DMS114 treated with DMSO at 0.1 percent for 48 hours (cell line): ENCODE data around the gene PDGFRB.
"Not testable (repeated sequence)": the region's sequence is repeated elsewhere in the genome, so short reads cannot be mapped to it uniquely, and the experiment has no call there.

Source experiments
- DNase-seq: peaks from one replicate; lab custom pipeline; 2025; ENCODE audit not compliant: unreplicated experiment; lab: John Stamatoyannopoulos, UW

Gene PDGFRB

DNA sequence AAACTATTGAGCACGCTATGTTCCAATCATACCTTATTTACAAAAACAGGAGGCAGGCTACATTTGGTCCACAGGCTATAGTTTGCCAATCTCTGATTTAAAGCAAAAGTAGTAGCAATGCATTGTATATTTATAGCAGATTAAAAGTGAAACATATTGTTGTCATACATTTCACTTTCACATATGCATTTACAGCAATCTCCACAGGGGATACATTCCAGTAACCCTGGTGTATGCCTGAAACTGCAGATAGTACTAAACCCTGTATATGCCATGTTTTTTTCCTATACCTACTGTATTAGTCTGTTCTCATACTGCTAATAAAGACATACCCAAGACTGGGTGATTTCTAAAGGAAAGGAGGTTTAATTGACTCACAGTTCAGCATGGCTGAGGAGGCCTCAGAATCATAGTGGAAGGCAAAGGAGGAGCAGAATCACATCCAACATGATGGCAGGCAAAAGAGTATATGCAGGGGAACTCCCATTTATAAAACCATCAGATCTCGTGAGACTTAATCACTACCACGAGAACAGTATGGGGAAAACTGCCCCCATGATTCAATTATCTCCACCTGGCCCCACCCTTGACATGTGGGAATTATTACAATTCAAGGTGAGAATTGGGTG lies 63.4 kb downstream of the PDGFRB start:
- no peak for DNase-seq

DNA sequence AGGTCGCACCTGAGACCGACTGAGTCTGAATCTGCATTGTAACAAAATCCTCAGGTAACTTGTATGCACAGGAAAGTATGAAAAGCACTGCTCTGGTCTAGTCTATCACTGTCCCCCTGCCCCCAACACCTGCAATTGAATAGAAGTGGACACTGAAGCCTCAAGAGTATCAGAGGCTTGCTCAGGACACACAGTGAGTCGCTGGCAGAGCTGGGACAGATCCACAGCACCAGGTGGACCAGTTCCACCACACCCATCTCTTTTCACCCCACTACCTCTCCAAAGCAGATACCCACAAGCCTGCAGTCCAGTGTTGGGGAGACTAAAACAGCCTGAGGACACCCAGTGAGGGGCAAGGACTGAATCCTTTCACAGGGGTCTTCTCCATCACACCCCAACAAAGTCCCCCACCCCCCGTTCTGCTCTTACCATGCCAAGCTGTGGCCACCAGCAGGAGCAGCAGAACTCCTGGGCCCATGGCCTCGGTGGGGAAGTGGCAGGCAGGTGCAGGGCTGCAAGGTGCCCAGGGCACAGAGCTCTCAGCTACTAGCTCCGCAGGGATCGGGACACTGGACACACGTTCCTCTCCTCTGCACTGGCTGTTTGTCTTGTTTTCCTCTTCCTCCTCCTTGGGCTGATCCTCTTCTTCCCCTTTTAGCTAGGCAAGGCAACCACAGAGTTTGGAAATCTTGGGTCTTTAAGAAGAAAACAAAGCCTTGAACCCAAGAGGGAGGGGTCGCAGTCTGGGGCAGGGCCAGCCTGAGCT lies 69.5 kb downstream of the PDGFRB start, which contains the start of gene CSF1R:
CSF1R (minus strand) TSS at position 605 of the 766 bp plus-strand sequence; CDS start at position 478, 127 bp downstream.
- no peak for DNase-seq

DNA sequence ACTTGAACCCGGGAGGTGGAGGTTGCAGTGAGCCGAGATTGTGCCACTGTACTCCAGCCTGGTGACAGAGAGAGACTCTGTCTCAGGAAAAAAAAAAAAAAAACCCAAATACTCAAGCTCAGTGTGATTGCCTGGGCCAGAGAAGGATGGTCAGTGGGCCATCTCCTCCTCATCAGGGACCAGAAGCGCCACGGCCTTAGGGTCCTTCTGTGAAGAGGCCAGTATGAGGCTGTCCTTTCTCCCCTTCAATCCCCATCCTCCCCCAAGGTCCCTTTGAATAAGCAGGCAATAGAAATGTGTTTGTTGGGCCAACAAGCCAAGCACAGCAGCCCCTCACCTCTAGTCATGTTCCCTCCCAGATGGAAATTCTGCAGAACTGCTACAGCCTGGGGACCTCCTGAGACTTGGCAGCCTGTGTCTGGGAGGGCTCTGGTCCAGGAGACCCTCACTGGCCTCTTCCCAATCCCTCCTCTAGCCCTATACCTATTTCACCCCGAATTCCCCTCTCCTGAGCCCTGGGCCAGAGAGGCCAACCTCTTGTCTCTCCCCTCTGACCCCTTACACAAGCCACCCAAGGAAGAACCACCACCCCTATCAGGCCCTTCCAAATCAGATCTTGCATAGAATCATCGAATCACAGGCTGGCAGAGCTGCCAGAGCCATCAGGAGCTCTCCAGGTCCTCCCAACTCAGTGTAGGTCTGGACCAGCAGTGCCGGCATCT lies 70.3 kb downstream of the PDGFRB start:
- no peak for DNase-seq

DNA sequence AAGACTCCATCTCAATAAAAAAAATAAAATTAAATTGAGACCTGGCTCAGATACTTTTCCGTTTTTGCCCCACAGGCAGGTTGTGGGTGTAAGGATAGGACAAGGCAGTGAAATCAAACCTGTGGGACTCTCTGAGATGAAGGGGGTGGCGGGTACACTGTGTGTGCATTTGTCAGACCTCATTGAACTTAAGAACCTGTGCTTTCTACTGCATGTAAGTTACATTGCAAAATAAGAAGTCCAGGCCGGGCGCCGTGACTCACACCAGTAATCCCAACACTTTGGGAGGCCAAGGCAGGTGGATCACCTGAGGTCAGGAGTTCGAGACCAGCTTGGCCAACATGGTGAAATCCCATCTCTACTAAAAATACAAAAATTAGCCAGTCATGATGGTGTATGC lies 70.9 kb downstream of the PDGFRB start:
- DNase-seq = not testable (repeated sequence)

DNA sequence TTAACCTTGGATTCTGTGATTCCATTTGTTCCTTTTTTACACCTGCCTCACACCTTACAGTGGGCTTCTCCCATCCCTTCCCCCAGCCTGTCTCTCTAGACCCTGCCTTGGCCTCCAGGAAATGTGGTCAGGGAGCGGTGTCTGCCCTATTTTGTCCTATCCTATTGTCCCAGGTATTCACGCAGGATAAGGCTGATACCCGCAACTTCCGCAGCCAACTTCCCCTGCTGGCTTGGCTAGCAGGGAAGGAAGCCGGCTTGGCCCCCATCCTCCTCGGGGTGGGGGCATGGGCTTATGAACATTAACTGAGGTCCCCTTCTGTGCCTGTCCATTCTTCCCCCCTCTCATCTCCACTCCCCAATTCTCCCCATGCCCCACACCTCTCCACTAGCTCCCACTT lies 72.8 kb downstream of the PDGFRB start:
- DNase-seq = no peak

DNA sequence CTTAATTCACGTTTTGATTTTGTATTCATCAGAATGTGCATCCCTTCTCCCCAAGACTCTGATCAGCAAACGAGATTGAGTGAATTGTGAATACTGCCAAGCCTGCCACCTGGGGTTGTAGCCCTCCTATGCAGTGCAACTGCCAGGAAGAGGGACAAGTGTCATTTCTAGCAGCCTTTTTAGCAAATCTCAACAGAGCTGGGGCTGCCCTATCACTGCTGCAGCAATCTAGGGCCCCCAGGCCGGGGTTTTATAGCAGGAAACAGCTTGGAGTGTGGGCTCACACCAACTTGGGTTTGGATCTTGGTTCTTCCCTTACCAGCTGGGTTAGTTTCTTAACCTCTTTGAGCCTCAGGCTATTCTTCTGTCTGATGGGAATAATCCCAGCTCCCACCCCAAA lies 73.3 kb downstream of the PDGFRB start:
- no peak for DNase-seq

DNA sequence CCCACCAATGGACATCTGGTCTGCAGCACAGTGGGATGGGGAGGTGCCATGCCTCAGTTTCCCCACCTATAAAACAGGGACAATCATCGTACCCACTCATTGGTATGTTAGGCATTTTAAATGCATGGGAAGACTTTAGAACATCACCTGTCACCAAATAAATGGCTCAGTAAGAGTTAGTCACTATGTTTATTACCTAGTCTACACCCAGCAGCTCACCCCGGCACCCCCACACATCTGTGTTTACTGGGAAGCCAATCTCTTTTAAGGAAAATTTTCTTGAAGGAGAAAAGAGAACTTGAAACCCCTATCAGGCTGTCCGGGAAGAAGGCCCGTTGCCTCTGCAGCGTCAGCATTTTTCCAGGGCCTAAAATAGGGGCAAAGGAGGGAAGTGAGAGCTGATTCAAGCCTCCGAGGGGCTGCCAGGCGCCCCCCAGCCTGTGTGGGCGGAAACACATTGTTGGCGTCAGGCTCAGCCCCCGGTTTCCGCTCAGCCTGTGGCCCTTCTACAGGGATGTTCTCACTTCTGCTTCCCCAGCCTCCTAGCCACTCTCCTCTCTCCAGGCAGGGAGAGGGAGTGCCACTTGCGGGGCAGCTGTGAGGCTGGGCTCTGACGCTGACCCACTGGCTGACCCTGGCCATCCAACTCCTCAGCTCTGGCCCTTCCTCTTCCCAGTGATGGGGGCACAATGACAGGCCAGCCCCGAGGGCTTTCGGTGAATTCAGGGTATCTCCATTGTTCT lies 73.9 kb downstream of the PDGFRB start:
- no peak for DNase-seq

DNA sequence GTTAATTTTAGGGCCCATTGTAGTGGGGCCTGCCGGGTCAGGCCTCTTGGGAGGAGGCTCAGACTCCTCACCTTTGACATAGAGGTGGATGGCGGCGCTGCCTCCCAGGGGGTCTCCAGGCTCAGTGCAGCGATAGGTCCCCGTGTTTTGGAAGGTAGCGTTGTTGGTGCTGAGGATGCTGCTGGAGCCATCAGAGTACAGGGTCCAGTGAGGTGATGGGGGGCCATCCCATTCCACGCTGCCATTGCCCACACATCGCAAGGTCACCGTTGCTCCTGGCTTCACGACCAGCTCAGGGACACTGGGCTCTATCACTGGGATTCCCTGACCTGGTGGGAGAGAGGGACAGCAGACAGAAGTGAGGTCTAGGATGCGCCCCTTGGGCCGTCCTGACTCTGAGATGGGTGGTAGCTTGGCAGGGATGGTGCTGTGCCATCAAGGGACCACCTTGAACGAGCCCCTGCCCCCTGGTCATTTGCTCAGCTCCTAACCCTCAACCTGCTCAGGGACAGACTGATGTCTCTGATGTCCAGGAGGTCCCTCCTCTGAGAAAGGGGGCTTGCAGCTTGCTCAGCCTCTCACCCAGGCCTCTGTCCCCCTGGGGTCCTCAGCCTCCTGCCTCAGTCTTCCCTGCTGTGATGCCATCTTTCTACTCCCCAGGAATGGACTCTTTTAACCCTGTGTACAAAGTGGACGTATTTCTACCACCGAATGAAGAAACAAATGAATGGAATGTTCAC lies 74.8 kb downstream of the PDGFRB start:
- no peak for DNase-seq

DNA sequence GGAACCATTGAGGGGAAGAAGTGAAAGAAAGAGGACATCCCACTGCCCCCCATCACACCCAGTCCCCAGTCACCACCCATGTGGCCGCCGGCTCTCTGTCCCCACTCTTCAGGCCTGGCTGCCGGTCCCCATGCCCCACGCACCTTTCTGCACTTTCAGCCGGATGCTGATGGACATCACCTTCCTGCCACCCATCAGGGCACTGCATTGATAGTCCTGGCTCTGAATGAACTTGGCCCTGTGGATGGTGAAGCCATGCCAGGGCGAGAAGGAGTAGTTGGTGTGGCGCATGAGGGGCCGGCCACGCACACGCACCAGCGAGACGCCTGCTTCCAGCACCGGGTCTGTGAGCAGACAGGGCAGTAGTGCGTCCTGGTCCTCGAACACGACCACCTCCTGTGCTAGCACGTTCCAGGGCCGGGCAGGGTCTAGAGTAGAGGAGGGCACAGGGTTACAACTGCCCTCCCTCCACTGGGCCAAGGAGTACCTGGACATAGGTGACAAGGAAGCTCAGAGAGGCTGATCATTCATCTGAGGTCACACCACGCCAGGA lies 75.7 kb downstream of the PDGFRB start:
- DNase-seq = no peak

DNA sequence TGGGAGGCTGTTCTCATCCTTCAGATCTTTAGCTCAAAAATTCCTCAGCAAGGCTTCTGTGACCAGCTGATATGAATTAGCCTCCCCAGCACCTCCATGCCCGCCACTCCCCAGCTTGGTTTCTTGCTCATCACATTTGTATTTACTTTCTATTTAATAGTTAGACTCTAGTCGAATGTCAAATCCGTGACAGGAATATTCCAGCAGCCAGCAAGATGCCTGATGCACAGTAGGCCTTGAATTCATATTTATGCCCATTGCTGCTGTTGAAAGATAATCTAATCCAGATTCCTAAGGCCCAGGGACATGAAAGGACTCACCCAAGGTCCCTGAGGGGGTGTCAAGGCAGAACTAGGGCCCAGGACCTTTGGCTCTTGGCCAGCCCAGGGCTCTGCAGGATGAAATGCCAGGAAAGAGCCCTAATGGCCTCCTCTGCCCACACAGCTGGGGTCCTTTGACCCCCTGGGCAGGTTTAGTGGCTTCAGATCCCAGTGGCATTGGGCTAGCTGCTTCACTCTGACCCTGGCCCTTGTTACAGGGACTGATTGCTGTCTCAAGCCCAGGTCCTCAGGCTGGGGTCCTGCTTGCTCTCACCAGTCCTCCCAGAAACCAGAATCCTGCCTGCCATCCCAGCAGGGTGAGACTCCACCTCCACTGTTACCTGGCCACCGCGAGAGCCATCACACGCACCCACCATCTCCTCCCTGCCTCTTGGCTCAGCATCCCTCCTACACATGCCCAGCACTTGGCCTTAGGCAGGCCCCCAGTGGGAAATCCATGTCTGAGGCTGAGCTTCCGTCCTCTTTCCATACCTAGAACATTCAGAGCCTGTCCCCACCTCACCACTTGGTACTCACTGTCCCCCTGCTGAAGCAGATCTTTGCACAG lies 76.6 kb downstream of the PDGFRB start:
- no peak for DNase-seq

DNA sequence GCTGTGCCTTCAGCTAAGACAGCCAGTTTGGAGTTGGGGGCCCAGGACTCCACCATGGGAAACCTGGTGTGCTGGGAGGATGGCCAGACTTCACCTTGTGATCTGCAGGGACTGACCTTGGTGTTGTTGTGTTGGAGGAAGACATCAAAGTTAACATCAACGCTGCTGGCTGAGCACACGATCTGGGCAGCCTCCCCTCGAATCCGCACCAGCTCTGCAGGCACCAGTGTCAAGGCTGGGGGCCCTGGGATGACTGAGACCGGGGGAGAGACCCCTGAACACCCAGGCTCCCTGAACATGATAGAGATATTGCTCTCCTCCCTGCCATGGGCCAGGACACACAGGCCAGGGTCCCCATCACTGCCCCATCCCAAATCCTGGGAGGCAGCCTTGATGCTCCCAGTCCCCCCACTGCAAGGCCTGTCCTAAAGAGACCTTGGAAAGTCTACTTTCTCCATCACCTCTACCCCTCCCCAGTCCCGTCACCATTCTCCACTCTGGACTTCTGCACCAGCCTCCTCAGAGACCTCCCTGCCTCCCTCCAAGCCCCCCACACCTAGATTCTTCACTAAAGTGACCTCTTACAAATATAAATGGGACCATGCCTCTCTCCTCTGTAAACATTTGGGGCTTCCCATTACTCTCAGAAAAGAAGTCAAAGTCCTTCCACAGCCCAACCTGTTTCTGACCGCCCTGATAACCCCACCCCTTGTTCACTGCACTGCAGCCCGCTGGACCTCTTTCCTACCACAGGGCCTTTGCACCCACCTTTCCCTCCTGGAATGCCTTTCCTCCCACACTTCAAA lies 77.4 kb downstream of the PDGFRB start:
- no peak for DNase-seq

DNA sequence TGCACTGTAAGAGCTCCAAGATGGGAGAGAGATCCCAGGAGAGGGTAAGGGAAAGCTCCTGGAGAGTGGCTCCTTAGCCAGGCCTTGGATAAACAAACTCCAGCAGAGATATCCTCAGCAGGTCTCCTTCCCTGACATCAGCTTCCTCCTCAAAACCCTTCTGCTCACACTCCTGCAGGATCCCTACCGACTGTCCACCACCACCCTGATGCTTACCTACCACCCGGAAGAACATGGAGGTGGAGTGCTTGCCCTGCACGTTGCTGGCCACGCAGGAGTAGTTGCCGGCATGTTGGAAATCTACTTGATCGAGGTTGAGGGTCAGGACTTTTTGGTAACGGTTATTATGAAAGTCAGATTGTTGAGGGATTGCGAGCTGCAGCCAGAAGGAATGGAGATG lies 78.6 kb downstream of the PDGFRB start:
- no peak for DNase-seq

DNA sequence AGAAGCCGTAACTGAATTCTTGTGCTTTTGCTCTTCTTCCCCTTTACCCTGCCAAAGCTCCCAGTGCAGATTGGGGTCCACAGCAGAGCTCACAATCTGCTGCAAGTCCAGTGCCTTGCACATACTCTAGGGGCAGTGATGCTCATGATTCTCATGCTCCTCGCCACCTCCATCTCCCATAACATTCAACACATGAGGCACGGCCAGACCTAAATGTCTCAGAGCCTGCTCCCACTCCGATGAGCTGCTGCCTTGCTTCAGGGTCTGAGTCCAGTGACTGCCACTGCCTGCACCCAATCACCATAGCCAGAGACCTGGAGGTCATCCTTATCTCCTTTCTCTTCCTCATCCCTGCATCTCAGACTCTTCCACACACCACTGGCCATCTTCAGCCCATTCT lies 79.8 kb downstream of the PDGFRB start:
- DNase-seq = no peak

DNA sequence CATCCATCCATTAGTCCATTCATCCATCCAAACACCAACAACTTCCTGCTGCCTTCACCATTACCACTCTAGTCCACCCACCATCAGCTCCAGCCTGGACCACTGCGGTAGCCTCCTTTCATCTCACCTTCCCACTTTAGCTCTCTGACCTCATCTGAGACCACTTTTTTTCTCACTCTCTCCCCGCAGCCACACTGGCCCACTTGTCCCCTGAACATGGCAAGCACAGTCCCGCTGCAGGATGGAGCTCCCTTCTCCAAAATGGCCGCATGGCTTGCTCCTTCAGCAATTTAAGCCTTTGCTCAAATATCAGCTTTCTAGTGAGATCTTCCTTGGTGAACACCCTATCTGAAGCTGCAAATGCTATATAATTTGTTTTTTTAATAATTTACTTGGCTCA lies 80.4 kb downstream of the PDGFRB start:
- no peak for DNase-seq

DNA sequence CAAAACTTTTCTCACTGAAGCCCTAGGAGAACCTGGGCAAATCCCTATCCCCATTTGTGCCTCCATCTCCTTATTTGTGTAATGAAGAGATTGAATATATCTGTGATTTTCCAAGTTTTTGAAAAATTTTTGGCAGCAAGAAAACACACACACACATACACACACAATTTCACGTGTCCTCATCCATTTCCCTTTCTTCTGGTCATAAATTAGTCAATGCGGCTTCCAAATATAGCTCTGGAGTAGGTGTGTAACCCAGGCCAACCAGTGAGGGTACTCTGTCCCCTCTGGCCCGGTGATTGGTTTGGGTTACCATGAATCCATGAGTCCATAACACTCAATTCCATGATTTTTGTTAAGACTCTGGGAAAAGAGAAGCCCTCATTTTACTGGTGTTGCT lies 82.0 kb downstream of the PDGFRB start:
- DNase-seq = no peak

DNA sequence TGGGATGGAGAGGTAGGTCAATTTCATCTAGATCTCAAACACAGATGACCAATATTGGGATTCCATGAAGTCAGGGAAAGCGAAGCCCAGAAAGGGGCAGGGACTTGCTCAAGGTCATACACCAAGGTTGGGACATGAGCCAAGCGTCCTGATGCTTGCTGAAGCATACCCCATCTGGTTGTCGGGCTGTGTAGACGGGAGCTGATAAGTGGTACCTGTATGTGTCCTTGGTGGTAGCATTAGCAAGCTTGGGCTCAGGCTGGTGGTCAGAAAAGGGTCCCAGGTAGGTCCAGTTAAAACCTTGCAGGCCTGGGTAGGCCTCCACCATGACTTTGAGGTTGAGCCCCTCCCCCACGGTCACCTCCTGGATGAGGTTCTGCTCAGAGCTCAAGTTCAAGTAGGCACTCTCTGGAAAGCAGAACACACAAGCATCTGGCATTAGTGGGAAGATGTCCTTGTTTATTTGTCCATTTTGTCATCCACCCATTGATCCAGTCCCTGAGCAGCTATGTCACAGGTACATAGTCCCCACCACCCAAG lies 82.5 kb downstream of the PDGFRB start:
- DNase-seq = no peak

DNA sequence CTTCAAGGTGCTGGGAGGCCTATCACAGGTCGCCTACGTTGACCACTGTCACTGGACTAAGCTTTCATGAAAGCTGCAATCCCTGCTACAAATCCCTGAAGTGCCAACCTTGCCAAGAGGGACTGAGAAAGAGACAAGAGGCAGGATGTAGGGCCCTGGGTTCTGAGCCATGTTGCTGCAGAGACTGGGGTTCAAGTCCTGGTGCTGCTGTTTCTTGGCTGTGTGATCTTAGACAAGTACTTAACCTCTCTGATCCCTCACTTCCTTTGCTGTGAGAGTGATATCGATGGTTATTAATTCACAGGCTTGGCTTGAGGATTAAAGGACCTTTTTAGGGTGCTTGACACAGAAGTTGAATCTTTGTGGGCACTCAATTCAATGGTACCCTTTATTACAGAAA lies 84.8 kb downstream of the PDGFRB start:
- DNase-seq = no peak
